ENCODE results near the gene TRAPPC10. TPM values are rescaled to one million over a fixed set of nuclear protein-coding genes. Genes with fewer than 3 reads are reported as not detected.
A peak's percentile ranks its signal among the peaks of the same experiment; 100 is the strongest.
"Not testable (repeated sequence)": the region's sequence is repeated elsewhere in the genome, so short reads cannot be mapped to it uniquely, and the experiment has no call there.

Gene TRAPPC10
- polyA plus RNA-seq, 4 donors, result 19.7 to 44.7 (median 37.8) TPM

DNA sequence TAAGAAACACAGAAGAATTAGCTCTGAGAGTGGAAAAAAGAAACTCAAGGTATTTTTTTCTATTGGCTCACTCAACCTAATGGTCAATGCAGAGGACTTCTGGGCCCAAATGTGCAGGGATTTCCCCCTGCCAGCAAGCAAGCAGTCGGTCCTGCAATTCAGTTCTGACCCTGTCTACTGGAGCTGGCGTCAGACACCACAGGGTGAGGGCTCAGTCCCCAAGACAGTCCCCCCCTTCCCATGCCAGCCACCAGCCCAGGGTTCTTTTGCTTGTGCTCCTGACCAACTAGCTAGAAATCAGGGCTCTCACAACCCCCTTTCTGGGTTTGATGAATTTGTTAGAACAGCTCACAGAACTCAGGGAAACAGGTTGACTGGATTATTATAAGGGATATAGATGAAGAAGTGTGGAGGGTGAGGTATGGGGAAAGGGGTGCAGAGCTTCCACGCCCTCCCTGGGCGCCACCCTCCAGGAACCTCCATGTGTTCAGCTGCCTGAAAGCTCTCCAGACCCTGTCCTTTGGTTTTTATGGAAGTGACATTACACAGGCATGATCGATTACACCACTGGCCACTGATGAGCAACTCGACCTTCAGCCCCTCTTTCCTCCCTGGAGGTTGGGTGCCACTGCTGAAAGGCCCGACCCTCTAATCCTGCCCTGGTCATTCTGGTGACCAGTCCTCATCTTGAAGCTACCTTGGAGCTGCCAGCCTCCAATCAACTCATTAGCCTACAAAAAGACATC is 72.6 kb downstream of the TRAPPC10 start:
- no peak for DNase-seq (ENCODE audit: low read depth in 4 of 4, low spot score in 3 of 4)

DNA sequence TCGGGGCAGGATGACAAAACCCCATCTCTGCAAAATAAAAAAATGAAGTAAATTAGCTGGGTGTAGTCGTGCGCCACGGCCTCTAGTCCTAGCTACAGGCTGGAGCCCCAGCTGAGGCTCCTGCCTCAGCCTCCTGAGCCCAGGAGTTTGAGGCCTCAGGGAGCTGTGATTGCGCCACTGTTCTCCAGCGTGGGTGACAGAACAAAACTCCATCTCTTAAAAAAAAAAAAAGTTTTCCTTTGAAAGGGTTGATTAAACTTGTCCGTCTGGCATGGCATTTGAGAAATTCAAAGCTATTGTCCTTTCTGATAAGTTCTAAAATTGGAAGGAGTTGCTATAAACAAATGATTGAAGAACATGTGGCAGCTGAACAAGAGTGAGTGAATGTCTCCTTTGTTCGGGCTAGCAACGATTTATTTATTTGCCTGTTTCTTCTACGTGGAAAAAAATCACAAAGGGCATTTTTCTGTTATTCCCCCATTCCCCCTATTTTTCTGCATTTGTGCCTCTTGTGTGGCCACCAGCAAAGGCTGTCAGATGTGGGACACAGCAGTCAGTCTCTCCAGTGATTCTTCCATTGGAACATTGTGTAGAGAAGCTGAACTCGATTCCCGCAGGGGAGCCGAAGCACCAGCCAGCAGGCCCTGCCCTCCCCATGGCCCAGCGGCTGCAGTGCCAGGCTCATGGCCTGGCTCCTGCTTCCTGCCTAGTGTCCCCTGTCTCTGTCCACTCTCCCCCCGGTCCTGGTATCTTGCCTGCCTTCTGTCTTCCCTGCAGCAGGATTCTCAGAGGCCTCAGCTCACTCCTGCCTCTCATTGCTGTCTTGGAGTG is 73.6 kb downstream of the TRAPPC10 start:
- no peak for DNase-seq (ENCODE audit: low read depth in 4 of 4, low spot score in 3 of 4)

- DNase-seq (ENCODE audit: low read depth in 4 of 4, low spot score in 3 of 4), result no peak
These were observed 74.7 kb downstream of the TRAPPC10 start for GRCh38 chr21:44086636-44087425.

DNA sequence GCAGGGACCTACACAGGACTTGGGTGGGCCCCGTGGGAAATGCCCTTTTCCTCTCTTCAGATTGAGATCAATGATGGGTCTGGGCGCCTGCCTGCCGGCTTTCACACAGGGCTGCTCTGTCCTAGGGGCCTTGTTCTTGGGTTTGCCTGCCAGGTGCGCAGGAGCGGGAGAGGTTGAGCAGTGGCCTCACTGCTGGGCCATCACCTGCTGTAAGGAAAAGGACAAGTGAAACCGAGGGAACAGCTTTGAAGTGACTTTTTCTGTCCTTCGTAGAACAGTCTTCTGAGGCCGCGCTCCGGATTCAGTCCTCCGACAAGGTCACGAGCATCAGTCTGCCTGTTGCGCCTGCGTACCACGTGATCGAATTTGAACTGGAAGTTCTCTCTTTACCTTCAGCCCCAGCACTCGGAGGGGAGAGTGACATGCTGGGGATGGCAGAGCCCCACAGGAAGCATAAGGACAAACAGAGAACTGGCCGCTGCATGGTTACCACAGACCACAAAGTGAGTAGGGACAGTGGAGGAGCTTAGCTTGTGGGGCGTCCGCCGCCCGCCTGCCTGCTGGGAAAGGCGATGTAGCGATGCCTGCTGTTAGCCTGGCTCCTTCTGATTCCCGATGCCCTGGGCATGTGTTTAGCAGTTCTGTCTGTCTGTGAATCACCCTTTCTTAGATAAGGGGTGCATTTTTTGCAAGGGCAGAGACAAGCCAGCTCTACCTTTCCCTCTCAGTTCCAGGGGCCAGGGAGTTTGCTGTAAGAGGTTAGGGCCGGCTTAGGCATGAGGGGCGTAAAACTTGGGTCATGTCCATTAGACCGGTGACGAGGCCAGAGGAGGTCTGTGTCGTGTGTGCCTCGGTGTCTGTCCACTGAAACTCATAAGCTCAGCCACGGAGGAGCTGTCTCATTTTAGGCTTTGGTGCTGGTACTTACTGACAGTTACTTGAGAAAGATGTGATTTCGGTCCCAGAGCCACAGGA is 75.6 kb downstream of the TRAPPC10 start:
- no peak for DNase-seq (ENCODE audit: low read depth in 4 of 4, low spot score in 3 of 4)

GRCh38 chr21:44088401-44088780 is 76.3 kb downstream of the TRAPPC10 start:
- DNase-seq (ENCODE audit: low read depth in 4 of 4, low spot score in 3 of 4), result no peak

DNA sequence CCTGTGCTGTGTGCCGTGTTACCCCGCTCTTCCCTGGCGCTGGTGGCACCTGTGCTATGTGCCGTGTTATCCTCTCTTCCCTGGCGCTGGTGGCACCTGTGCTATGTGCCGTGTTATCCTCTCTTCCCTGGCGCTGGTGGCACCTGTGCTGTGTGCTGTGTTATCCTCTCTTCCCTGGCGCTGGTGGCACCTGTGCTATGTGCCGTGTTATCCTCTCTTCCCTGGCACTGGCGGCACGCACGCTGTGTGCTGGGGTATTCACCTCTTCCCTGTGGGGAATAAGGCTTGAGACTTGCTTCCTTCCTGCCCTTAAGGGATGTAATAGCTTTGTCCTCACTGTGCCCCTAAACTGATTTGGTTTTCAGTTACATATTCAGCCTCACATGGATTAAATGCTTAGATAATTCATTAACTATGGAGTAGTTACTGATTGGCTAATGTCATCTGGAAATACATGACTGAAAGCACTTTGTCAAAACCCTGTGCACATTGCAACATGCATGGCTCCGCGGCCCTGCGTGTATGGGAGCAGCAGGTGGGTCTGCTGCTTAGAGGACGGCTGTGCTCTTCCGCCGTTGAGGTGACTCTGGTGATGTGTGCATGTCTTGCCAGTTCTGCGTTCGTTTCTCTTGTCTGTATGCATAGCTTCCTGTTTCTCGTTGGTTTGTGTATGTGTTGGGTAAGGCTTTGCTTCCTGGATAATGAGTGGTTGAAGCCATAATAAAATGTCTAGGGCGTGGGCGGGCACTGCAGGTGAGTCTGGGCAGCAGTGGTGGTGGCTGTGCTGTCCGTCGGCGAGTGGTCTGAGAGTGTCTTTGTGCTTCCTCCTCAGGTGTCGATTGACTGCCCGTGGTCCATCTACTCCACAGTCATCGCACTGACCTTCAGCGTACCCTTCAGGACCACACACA is 77.1 kb downstream of the TRAPPC10 start:
- DNase-seq (ENCODE audit: low read depth in 4 of 4, low spot score in 3 of 4), result peak in 2 of 4 donors; percentile 45 to 59

- no peak for DNase-seq (ENCODE audit: low read depth in 4 of 4, low spot score in 3 of 4)
These were observed 78.2 kb downstream of the TRAPPC10 start for GRCh38 chr21:44090325-44090724.

DNA sequence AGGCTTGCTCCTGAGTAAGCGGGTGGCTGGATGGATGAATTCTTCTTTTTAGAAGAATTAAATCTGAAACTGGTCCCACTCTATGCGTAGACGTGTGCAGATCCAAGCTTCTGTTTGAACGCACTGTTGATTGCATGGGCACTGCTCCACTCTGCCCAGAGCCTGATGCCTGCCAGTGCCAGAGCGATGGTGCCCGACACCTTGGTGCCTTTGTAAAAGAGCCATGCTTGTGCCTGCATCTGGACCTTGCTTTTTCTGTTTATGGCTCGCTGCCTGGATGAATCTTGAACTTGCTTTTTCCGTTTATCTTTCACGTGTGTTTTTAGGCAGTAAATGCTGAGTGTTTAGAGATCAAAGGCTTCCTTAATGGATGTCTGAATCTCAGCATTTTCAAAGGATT is 80.1 kb downstream of the TRAPPC10 start:
- no peak for DNase-seq (ENCODE audit: low read depth in 4 of 4, low spot score in 3 of 4)

- no peak for DNase-seq (ENCODE audit: low read depth in 4 of 4, low spot score in 3 of 4)
These were observed 81.7 kb downstream of the TRAPPC10 start for GRCh38 chr21:44093761-44094160.

GRCh38 chr21:44094832-44095231 is 82.7 kb downstream of the TRAPPC10 start:
- no peak for DNase-seq (ENCODE audit: low read depth in 4 of 4, low spot score in 3 of 4)

- not testable (repeated sequence) for DNase-seq (ENCODE audit: low read depth in 4 of 4, low spot score in 3 of 4)
These were observed 86.4 kb downstream of the TRAPPC10 start for GRCh38 chr21:44098507-44098906.

DNA sequence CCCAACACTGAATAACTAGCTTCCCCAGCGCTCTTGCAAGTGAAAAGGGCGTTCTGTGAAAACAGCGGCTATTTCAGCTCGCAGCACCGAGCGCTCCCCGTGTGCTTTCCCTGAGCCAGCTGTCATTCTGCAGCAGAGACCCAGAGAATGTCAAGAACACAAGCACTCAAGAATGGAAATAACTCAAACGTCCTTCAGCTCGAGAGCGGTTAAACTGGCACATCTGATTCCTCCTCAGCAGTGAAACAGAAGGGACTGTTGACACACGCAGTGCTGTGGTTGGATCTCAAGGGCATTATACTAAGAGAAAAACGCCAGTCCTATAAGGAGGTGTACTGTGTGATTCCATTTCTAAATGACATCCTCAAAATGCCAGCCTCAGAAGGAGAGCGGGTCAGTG is 86.9 kb downstream of the TRAPPC10 start:
- not testable (repeated sequence) for DNase-seq (ENCODE audit: low read depth in 4 of 4, low spot score in 3 of 4)

DNA sequence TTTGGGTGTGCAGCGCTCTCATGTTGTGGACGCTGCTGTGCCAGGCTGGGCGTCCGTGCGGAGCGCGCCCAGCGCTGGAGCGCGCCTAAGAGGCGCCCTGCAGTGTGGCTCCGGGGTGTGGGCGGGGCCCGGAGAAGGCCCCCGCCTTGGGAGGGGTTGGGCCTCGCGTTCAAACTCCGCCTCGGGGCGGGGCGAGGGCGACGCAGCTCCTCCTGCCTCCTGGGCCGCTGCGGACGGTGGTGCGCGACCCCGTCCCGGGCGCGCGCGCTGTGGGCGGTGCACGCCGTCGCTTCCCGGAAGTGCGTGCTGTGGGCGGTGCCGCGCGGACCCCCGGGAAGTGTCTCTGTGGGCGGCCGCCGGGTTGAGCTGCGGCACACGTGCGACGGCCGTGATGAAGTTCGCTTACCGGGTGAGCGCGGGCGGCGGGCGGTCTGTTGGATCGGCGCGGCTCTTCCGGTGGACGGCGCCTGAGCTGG is 95.0 kb downstream of the TRAPPC10 start, which contains the start of gene PWP2:
Gene PWP2 (plus strand): TSS at position 374 of the 476 bp plus-strand sequence. CDS start 18 bp downstream, at position 392.
- DNase-seq (ENCODE audit: low read depth in 4 of 4, low spot score in 3 of 4), result not testable (repeated sequence)

GRCh38 chr21:44107589-44107988 is 95.5 kb downstream of the TRAPPC10 start:
- DNase-seq (ENCODE audit: low read depth in 4 of 4, low spot score in 3 of 4), result not testable (repeated sequence)

GRCh38 chr21:44113702-44114371 is 101.7 kb downstream of the TRAPPC10 start:
- not testable (repeated sequence) for DNase-seq (ENCODE audit: low read depth in 4 of 4, low spot score in 3 of 4)

- not testable (repeated sequence) for DNase-seq (ENCODE audit: low read depth in 4 of 4, low spot score in 3 of 4)
These were observed 110.0 kb downstream of the TRAPPC10 start for GRCh38 chr21:44122131-44122530.

DNA sequence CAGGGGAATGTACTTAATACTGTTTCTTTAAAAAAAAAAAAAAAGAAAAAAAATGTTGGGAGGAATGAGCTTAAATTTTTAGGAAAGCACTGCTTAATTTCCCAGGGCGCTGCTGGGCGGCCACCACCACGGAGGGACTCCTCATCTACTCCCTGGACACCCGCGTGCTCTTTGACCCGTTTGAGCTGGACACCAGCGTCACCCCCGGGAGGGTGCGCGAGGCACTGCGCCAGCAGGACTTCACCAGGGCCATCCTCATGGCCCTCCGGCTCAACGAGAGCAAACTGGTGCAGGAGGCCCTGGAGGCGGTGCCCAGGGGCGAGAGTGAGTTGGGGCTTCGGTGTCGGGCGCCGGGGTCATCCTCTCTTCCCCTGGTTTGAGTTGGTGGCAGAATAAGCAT is 115.7 kb downstream of the TRAPPC10 start:
- DNase-seq (ENCODE audit: low read depth in 4 of 4, low spot score in 3 of 4), result not testable (repeated sequence)

DNA sequence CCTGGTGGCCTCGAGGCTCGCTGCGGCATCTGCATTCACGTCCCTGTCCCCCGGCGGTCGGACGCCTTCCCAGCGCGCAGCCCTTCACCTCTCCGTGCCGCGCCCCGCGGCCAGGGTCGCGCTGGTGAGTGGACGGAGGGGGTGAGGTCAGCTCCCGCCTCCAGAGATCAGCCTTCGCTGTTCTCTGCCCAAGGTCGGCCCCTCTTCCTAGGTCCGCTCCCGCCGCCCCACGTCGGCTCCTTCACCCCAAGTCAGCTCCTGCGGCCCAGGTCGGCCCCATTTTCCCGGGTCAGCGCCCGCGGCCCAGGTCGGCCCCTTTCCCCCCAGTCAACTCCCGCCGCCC is 121.6 kb downstream of the TRAPPC10 start:
- DNase-seq (ENCODE audit: low read depth in 4 of 4, low spot score in 3 of 4), result not testable (repeated sequence)

All from left renal pelvis (tissue), 4 donors.